Measurements from ENCODE around the gene CNTNAP2.

Gene CNTNAP2

DNA sequence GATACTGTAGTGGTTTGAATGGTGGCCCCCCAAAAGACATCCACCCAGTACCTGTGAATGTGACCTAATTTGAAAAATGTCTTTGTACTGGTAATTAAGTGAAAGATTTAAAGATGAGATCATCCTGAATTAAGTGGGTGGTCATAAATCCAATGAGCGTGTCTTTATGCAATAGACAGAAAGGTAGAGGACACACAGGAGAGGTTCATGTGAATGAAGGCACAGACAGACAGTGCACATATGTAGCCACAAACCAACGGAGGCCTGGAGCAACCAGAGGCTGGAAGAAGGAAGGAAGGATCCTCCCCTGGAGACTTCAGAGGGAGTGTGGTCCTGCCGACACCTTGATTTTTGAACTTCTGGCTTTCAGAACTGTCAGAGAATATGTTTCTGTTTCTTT lies 160.3 kb downstream of the CNTNAP2 start:
- TF ChIP-seq, protein P1, sequence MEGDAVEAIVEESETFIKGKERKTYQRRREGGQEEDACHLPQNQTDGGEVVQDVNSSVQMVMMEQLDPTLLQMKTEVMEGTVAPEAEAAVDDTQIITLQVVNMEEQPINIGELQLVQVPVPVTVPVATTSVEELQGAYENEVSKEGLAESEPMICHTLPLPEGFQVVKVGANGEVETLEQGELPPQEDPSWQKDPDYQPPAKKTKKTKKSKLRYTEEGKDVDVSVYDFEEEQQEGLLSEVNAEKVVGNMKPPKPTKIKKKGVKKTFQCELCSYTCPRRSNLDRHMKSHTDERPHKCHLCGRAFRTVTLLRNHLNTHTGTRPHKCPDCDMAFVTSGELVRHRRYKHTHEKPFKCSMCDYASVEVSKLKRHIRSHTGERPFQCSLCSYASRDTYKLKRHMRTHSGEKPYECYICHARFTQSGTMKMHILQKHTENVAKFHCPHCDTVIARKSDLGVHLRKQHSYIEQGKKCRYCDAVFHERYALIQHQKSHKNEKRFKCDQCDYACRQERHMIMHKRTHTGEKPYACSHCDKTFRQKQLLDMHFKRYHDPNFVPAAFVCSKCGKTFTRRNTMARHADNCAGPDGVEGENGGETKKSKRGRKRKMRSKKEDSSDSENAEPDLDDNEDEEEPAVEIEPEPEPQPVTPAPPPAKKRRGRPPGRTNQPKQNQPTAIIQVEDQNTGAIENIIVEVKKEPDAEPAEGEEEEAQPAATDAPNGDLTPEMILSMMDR (IDR thresholded peaks at IDR 0.05; ENCODE audit: low read depth, low read length): no peak
- Histone ChIP-seq H3K9me3 (no peaks in the 10 kb centered on the region), H3K4me3 (ENCODE audit: low read depth, low read length) (no peak overlapping the region), H3K27me3 (no peaks in the 10 kb centered on the region), H3K36me3 (no peaks in the 10 kb centered on the region), H3K4me1 (no peaks in the 10 kb centered on the region)
- DNase-seq: no peak

DNA sequence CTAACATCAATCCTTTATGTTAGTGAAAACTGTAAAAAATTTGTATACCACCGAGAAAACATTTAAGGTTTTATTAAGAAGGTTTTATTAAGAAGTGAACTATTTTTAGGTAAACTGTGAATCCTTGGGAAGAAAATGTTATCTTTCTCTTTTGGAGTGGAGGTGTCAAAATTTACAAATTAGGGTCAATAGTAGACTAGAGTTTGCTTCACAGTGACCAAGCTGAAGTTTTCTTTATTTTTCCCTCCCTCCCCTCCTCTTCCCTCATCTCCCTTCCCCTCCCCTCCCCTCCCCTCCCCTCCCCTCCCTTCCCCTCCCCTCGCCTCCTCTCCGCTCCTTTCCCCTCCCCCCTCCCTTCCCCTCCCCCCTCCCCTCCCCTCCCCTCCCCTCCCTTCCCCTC lies 168.8 kb downstream of the CNTNAP2 start:
- Histone ChIP-seq H3K9me3 (no peaks in the 10 kb centered on the region), H3K27me3 (no peaks in the 10 kb centered on the region), H3K4me1 (no peaks in the 10 kb centered on the region), H3K4me3 (ENCODE audit: low read depth, low read length) (no peak overlapping the region), H3K36me3 (no peaks in the 10 kb centered on the region)
- TF ChIP-seq, protein P1 (IDR thresholded peaks at IDR 0.05; ENCODE audit: low read depth, low read length): no peak
- DNase-seq: no peak

DNA sequence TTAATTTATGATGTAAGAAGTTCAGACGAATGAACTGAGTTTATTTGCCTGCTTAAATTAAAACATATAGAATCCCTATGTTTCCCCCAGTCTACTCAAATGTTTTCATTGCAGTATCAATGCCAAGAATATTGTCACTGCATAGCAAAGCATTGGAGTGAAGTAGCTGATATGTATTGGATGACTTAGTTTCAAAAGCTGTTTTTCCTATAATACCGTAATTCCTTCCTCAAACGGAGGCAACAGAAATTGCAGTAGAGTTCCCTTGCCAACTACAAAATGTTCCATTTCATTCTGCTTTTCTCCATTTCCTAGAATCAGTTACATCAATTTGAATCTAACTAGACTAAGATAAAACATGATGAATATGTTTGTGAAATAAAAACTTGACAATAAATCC lies 174.1 kb downstream of the CNTNAP2 start:
- no peak for DNase-seq
- H3K4me1 ChIP-seq: no peaks in the 10 kb centered on the region
- TF ChIP-seq, protein P1 (IDR thresholded peaks at IDR 0.05; ENCODE audit: low read depth, low read length): no peak
- H3K9me3 ChIP-seq: no peaks in the 10 kb centered on the region
- H3K36me3 ChIP-seq: no peaks in the 10 kb centered on the region
- no peak overlapping the region for H3K4me3 ChIP-seq (ENCODE audit: low read depth, low read length)
- H3K27me3 ChIP-seq: no peaks in the 10 kb centered on the region

DNA sequence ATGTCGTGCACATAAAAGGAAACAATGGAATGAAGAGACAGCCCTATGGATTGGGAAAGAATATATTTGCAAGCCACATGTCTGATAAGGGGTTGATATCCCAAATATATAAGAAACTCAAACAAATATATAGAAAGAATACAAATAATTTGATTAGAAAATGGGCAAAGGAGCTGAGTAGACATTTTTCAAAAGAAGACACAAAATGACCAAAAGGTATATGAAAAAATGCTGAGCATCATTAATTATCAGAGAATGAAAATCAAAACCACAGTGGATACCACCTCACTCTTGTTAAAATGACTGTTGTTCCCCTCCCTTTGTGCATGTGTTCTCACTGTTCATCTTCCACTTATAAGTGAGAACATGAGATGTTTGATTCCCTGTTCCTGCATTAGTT lies 175.3 kb downstream of the CNTNAP2 start:
- Histone ChIP-seq H3K4me3 (ENCODE audit: low read depth, low read length) (no peak overlapping the region), H3K27me3 (no peaks in the 10 kb centered on the region), H3K36me3 (no peaks in the 10 kb centered on the region), H3K4me1 (no peaks in the 10 kb centered on the region), H3K9me3 (no peaks in the 10 kb centered on the region)
- TF ChIP-seq, protein P1 (IDR thresholded peaks at IDR 0.05; ENCODE audit: low read depth, low read length): no peak
- DNase-seq: no peak

DNA sequence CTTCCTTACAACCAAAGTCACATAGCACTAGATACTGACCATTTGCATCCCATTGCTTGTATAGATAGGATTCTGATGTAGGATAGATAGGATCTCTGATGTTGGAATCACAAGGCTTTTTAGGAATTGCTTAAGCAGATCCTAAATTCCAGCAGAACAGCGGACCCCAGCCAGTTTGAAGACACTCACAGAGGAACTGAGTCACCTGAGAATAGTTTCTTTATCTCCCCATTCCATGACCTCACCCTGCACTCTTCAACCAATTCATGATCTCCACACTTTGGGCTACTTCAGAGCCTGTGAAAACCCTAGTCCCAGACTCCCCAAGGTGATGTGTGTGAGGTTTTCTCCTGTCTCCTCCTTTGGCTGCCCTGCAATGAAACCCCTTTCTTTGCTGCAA lies 179.4 kb downstream of the CNTNAP2 start:
- no peak overlapping the region for H3K4me3 ChIP-seq (ENCODE audit: low read depth, low read length)

DNA sequence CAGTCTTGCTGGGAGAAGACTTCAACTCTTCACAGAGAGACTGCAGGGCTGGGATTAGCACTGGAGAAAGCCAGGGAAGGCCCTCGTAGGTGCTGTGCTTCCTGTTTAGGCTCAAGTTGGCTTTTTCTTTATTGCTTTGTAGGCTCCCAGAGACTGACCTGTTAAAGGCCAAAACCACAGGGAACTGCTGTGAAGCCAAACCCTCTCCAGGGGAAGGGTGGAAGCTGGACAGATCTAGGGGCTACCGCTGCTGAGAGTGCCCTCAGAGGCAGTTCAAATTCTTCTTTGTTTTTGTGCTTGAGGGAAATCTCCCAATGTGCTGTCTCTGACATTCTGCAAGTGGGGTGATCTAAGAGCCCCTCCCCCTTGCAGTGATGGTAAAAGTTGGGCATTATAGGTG lies 198.4 kb downstream of the CNTNAP2 start:
- DNase-seq: no peak
- no peaks in the 10 kb centered on the region for H3K4me1 ChIP-seq
- H3K4me3 ChIP-seq (ENCODE audit: low read depth, low read length): no peak overlapping the region
- no peaks in the 10 kb centered on the region for H3K27me3 ChIP-seq
- H3K36me3 ChIP-seq: no peaks in the 10 kb centered on the region
- TF ChIP-seq, protein P1 (IDR thresholded peaks at IDR 0.05; ENCODE audit: low read depth, low read length): no peak
- H3K9me3 ChIP-seq: no peaks in the 10 kb centered on the region

More for the DNA sequence above, 179.4 kb downstream of the CNTNAP2 start:
- H3K9me3 ChIP-seq: no peaks in the 10 kb centered on the region
- no peak for DNase-seq
- no peaks in the 10 kb centered on the region for H3K27me3 ChIP-seq
- H3K36me3 ChIP-seq: no peaks in the 10 kb centered on the region
- H3K4me1 ChIP-seq: no peaks in the 10 kb centered on the region
- TF ChIP-seq, protein P1 (IDR thresholded peaks at IDR 0.05; ENCODE audit: low read depth, low read length): no peak
